HG02763 (cell line): Measurements from ENCODE around the gene TAF6.

Source experiments
- ATAC-seq: cut with Tn5 transposase; IDR thresholded peaks from one replicate; pipeline ENCODE4 v1.9.1; 2021; ENCODE audit warnings: mild to moderate bottlenecking, moderate library complexity; ENCODE audit not compliant: unreplicated experiment

TAF6 gene

DNA sequence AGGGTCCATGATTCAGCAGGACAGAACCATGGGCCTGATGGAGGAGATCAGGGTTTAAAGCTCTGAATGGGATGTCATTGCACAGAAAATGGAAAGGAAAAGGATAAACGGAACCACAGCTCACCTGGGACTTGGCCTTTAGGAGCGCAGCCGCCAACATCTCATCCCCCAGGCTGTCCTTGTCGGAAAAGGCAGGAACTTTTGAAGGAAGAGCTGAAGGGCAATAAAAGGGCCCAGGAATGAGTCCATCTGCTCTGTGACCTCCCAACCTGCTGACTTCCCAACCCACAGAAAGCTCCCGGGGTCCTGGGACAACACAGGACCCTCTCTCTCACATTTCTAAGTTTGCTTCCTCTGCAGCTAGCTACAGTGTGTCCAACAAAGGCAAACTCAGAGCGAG lies 43.7 kb downstream of the TAF6 start:
- ATAC-seq, result no peak

DNA sequence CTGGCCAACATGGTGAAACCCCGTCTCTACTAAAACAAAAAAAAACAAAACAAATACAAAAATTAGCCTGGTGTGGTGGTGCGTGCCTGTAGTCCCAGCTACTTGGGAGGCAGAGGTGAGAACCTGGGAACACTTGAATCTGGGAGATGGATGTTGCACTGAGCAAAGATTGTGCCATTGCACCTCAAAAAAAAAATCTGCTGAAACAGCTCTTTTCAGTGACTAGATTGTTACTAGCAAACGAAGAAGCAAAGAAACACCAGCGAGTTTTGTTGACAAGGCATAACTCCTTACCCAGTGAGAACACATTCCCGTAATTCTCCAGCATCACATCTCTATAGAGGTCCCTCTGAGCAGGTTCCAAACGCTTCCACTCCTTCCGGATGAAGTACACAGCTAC lies 44.3 kb downstream of the TAF6 start:
- no peak for ATAC-seq

DNA sequence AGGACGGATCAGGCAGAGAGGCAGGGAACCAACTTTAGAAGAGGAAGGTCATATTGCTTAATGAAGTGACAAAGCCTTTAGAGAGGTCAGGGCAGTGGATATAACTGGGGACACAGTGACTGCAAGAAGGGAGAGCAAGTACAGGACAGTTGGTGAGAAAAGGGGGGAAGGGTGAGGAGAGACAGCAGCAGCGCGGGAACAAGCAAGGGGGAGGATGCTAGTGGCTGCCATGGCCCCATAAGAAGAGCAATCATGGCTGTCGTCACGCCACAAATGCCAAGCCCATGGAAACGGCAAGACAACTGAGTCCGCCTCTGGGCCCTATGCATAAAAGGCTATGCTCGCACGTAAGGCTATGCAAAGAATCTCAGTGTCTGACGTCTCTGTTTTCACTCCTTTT lies 46.7 kb downstream of the TAF6 start:
- ATAC-seq, result no peak

DNA sequence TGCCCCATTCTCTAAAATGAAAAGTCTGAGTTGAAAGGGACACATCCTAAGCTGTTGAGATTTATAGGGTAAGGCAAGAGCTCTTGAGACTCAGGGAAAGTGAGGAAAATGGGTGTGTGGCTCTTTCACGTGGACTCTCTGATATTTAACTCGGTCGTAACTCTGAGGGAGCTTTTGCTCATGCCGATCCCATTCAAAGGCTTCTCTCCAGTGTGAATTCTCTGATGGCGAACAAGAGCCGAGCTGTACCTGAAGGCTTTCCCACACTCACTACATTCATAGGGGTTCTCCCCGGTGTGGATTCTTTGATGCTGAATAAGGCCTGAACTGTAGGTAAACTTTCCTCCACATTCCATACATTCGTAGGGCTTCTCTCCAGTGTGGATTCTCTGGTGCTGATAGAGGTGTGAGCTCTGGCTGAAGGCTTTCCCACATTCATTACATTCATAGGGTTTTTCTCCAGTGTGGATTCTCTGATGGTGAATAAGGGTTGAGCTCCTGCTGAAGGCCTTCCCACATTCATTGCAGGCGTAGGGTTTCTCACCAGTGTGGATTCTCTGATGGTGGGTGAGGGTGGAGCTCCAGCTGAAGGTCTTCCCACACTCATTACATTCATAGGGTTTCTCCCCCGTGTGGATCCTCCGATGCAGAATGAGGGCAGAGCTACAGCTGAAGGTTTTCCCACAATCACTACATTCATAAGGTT lies 48.0 kb downstream of the TAF6 start:
- no peak for ATAC-seq

DNA sequence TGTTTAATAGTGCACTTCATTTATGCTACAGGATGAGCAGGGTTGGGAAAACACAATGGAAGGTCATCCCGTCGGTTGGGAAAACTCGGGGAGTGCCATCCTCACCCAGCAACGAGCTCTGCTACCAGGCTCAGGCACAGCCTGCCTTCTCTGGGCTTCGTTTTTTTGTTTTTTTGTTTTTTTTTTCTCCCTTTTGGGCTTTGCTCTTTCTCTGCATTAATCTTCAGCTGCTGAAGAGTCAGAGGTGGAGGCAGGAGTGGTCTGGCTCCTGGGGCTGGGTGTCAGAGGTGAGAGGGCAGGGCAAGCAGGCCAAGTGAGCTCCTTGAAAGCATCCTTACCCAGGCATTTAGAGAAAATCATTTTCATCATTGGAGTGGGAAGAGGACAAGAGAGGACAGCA lies 49.2 kb downstream of the TAF6 start:
- ATAC-seq, result no peak

DNA sequence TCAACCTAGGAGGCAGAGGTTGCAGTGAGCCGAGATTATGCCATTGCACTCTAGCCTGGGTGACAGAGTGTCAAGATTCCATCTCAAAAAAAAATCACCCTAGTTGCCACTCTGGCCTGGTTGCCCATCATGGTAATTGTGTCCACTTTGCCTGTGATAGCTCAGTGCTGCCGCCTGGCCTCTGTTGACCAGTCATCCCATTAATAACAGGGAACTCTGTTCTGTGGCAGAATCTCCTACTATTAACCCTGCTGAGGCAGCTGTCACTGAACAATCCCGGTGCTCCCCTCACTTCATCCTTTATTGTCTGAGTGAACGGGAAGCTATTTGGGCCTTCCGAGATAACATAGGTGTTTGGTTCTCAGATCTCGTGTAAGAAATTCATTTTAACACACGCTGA lies 52.2 kb downstream of the TAF6 start:
- ATAC-seq, result no peak

DNA sequence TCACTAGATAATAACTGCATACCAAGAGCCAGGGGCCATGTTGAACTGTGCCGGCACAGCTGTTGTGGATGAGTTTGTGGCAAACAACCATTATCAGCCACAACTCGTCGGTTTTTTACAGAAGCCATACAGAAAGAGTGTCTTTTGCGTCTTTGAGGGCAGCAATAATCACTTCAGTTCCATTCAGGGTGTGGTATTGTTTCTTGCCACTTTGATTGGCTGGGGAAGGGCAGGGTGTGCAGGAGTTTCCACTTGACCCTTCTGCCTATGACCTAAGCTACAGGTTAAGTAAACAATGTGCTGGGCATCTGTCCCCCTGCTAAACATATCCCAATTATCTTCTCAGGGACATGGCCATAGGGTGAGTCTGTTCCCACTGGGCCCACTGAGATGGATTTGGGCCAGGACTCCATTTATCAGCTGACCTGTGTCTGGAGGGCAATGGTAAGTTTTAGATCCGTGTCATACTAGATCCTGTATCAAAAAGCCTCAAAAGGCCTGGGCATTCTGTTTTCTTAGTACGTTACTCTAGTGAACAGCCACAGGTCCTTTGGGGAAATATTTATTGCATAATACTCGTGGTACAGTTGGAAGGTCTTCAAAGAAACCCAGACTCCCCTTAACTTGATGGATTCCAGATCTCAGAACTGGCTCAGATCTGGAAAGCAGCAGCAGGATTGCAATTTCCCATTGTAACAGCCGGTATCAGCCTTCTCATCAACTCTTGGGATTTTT lies 53.5 kb downstream of the TAF6 start:
- ATAC-seq, result no peak

DNA sequence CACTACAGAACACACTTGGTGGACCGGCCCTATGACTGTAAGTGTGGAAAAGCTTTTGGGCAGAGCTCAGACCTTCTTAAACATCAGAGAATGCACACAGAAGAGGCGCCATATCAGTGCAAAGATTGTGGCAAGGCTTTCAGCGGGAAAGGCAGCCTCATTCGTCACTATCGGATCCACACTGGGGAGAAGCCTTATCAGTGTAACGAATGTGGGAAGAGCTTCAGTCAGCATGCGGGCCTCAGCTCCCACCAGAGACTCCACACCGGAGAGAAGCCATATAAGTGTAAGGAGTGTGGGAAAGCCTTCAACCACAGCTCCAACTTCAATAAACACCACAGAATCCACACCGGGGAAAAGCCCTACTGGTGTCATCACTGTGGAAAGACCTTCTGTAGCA lies 55.0 kb downstream of the TAF6 start:
- ATAC-seq, result no peak

DNA sequence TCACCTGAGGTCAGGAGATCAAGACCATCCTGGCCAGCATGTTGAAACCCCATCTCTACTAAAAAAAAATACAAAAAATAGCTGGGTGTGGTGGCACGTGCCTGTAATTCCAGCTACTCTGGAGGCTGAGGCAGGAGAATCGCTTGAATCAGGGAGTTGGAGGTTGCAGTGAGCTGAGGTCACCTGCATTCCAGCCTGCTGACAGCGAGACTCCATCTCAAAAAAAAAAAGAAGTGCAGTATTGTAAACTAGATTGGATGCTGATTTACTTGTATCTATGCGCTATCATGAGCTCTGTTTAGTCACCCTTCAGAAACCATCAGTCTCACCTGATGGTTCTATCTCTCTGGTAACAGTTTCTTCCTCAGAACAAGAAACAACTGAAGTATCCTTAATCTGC lies 55.8 kb downstream of the TAF6 start:
- ATAC-seq, result no peak

DNA sequence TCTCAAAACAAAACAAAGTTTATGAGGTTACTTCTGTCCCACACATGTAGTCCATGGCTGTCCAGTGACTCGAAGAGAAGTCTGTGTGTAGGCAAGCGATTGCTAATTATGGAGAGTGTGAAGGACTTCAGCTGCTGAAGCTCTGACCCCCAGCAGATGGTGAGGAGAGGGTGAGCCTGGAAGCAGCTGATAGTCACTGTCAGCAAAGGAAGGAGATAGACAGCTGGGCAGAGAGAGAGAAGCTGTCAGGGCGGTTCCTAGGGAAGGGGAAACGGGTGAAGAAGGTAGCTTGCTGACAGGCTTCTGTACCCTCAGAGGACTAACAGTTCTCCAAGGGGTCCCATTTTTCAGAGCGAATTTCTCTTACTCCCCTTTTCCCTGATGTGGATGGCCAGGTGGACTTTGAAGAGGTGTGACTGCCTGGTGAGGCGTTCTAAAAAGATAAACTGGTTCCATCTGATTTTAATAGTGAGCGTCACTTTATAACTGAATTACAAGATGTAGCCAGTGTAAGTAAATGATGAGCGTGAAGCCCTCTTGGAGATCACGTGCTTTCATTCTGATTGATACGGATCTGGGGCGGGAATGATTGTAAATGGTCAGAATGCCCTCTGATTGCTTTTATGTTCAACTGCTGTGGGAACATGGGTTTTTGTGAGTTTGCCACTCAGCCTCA lies 57.5 kb downstream of the TAF6 start:
- no peak for ATAC-seq

DNA sequence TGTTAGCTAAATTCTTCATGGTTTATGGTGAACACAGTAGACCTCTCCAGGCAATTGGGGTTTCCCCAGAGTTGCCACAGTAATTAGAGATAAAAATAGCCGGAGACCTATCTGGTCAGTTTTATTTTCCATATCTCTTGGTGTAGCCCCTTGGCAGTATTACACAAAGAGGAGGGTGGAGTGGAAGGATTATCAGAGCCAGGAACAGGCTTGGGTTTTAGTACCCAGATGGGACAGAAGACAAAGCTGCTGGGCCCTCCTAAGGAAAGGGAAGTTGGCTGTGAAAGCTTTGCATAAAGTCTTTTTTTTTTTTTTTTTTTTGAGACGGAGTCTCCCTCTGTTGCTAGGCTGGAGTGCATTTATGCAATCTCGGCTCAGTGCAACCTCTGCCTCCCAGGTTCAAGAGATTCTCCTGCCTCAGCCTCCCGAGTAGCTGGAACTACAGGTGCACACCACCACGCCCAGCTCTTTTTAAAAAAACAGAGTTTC lies 59.9 kb downstream of the TAF6 start:
- ATAC-seq, result no peak
